ENCODE data around the gene CCDC18.
"Not testable (repeated sequence)": the region's sequence is repeated elsewhere in the genome, so short reads cannot be mapped to it uniquely, and the experiment has no call there.

CCDC18 gene

DNA sequence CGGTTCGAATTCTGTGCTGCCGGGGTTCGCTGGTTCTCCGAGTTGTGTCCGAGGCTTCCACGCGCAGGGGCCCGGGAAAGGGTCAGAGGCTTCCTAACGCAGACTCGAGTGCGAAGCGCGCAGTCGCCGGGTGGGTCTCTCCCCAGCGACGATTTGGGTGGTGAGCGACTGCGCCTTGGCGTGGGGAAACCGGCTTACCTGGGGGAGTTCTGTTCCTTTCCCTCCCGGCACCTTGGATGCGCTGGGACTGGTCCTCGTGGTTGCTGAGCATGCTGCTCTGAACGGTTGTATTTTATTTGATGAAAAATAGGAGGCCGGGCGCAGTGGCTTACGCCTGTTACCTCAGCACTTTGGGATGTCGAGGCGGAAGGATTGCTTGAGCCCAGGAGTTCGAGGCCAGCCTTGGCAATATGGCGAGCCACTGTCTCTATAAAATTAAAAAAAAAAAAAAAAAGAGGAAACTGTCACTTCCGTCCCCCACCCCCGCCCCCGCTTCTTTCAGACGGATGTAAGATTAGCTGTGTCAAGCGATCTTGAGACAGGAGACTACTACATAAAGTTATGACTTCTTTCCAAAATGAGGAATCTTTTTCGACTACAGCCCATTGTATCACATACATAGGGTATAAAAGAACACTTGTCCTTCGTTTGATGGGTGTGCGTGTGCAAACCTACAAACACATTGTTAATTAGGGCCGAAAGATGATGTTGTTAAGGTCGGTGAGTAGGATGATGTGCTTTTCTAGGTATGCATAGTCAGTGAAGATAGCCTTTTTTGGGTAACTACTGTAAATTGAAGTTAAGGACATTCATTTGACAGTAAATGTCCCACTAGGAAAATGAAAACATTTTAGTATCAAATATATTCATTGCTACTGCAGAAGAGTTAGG lies at the start of gene CCDC18:
TSS of gene CCDC18 (plus strand) at position 2 of the 891 bp plus-strand sequence. CDS start 2,638 bp downstream, outside the sequence.
- DNase-seq, result peak; percentile 25

GRCh38 chr1:93132638-93133037 lies 47.9 kb upstream of the CCDC18 start:
- DNase-seq, result no peak

- no peak for DNase-seq
Measured at GRCh38 chr1:93136445-93136844, 44.1 kb upstream of the CCDC18 start.

- DNase-seq, result no peak
Measured at GRCh38 chr1:93137604-93138292, 42.8 kb upstream of the CCDC18 start.

GRCh38 chr1:93140106-93140505 lies 40.4 kb upstream of the CCDC18 start:
- peak; percentile 38 for DNase-seq

DNA sequence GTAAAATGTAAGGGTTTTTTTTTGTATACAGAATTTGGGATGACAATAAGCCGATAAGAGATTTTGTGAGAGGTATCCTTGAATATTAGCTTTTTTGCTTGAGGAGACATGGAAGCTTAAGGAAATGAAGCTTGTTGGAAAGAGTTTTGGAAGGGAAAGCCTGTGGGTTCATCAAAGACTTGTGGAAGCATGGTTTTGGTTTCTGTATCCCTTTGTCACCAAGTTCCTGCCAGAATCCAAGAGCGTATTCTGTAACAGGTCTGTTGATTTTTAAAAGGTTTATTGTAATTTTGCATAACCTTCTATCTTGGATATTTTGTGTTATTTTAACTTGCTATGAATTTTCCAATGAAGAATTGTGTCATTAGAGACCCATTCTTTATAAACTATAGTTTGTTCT lies 38.4 kb upstream of the CCDC18 start:
- DNase-seq, result no peak

DNA sequence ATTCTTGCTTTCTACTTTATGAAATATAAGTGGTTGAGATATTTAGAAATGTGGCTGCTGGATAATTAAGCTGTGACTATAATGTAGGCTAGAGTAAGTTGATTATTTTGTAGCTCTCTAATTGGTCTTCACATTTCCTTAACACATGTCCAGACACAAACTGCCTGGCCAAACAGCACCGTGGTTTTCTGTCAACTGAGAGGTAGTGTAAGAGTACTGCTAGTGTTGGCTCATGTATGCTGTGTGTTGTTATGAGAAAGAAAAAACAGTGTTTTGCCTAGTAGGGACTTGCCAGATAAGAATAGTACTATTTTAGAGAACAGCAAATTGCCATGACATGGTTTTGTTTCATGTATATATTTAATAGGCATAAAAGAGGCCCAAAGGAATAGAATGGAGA lies 37.4 kb upstream of the CCDC18 start:
- no peak for DNase-seq

DNA sequence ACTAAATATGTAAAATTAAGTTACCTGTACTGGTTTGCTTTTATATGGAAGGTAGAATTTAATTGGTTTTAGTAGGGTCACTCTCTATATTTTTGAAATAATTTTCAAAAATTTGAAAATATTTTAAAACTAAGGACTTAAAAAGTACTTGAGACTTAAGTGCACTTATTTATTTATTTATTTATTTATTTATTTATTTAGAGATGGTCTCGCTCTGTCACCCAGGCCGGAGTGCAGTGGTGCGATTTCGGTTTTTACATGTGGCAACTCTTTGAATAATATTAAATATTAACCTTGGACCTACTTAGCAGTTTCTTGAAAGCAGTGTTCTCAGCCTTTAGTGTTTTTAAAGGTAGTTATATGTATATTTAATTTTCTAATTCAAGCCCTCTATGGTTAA lies 36.8 kb upstream of the CCDC18 start:
- no peak for DNase-seq

DNA sequence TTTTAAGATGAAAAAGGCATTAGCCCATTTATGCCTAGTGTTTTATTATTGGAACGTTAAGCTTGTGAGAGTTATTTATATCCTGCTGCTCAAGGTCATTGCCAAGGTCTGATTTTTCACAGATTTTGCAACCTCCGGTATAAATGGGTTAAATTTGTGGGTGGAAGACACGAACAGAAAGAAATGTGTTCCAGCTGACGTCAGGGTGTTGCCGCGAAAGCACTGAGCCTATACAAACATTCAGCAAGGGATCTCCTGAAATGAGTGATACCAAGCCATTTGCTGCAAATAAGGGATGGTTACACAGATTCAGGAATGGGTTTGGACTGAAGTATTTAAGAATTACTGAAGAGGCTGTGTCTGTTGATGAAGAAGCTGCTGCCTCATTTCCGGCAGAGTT lies 32.5 kb upstream of the CCDC18 start:
- DNase-seq, result no peak

GRCh38 chr1:93150729-93151128 lies 29.8 kb upstream of the CCDC18 start:
- no peak for DNase-seq

GRCh38 chr1:93151474-93151873 lies 29.1 kb upstream of the CCDC18 start:
- no peak for DNase-seq

- DNase-seq, result no peak
Measured at GRCh38 chr1:93152835-93153234, 27.7 kb upstream of the CCDC18 start.

- DNase-seq, result no peak
Measured at GRCh38 chr1:93154898-93155297, 25.6 kb upstream of the CCDC18 start.

GRCh38 chr1:93155335-93155734 lies 25.2 kb upstream of the CCDC18 start:
- DNase-seq, result no peak

DNA sequence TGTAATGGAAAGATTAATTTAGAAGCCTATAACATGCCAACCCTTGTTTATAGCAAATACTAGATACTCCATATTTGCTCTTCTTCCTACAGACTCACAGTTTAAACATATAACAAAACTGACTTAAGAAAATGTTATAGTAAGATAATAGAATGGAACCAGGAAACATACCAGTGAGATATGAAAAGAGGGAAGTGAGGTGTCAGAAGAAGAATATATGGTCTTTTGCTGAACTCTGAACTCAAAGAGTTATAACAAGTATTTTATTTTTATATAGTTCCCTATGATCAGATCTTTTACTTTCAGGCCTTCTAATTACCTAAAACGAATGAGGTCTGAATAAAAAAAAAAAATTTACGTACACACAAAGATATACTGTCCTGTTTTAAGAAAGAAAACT lies 21.2 kb upstream of the CCDC18 start:
- DNase-seq, result no peak

DNA sequence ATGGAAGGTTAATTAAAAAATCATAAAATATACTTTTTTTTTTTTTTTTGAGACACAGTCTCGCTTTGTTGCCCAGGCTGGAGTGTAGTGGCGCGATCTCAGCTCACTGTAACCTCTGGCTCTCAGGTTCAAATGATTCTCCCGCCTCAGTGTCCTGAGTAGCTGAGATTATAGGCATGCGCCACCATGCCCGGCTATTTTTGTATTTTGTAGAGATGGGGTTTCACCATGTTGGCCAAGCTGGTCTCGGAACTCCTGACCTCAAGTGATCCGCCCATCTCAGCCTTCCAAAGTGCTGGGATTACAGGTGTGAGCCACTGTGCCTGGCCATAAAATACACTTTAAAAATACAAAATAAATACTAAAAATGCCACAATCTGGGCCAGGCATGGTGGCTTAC lies 17.2 kb upstream of the CCDC18 start:
- not testable (repeated sequence) for DNase-seq

GRCh38 chr1:93164816-93165215 lies 15.7 kb upstream of the CCDC18 start:
- DNase-seq, result no peak

DNA sequence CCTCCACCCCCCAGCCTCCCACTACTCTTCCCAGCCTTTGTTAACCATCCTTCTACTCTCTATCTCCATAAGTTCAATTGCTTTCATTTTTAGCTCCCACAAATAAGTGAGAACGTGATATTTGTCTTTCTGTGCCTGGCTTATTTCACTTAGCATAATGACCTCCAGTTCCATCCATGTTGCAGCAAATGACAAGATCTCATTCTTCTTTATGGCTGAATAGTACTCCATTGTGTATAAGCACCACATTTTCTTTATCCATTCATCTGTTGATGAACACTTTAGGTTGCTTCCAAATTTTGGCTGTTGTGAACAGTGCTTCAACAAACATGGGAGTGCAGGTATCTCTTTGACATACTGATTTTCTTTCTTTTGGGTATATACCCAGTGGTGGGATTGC lies 14.6 kb upstream of the CCDC18 start:
- DNase-seq, result not testable (repeated sequence)

DNA sequence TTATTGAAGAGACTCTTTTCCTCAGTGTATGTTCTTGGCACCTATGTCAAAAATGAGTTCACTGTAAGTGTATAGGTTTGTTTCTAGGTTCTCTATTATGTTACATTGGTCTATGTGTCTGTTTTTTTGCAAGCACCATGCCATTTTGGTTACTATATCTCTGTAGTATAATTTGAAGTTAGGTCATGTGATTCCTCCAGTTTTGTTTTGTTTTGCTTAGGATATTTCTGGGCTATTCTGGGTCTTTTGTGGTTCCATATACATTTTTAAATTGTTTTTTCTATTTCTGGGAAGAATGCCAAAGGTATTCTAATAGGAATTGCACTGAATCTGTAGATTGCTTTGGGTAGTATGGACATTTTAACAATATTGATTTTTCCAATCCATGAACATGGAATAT lies 13.5 kb upstream of the CCDC18 start:
- no peak for DNase-seq

DNA sequence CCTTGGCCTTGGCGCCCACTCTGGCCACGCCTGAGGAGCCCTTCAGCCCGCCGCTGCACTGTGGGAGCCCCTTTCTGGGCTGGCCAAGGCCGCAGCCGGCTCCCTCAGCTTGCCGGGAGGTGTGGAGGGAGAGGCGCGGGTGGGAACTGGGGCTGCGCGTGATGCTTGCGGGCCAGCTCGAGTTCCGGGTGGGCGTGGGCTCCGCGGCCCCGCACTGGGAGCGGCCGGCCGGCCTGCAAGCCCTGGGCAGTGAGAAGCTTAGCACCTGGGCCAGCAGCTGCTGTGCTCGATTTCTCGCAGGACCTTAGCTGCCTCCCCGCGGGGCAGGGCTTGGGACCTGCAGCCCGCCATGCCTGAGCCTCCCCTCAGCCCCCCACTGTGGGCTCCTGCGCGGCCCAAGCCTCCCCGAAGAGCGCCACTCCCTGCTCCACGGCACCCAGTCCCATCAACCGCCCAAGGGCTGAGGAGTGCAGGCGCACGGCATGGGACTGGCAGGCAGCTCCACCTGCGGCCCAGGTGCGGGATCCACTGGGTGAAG lies 10.3 kb upstream of the CCDC18 start:
- DNase-seq, result not testable (repeated sequence)

DNA sequence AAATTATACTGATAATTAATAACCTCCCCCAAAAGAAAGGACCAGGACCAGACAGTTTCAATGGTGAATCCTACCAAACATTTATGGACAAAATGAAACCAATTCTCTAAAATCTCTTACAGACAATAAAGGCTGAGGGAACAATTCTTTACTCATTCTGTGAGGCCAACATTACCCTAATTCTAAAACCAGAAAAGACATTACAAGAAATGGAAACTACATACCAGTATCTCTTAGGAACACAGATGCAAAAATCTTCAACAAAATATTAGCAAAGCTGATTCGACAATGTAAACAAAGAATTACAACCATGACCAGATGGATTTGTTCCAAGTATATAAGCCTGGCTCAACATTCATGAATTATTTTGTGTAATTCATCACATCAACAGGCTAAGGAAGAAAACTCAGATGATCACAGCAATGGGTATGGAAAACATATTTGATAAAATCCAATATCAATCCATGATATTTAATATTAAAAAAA lies 8.9 kb upstream of the CCDC18 start:
- peak; percentile 20 for DNase-seq

- DNase-seq, result no peak
Measured at GRCh38 chr1:93172778-93173177, 7.7 kb upstream of the CCDC18 start.

DNA sequence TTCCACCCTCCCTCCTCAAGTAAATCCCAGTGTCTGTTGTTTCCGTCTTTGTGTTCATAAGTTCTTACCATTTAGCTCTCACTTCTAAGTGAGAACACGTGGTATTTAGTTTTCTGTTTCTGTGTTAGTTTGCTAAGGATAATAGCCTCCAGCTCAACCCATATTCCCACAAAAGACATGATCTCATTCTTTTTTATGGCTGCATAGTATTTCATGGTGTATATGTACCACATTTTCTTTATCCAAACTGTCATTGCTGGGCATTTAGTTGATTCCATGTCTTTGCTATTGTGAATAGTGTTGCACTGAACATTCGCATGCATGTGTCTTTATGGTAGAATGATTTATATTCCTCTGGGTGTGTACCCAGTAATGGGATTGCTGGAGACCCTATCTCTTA lies 5.9 kb upstream of the CCDC18 start:
- DNase-seq, result not testable (repeated sequence)

GRCh38 chr1:93177991-93178390 lies 2.5 kb upstream of the CCDC18 start:
- peak; percentile 41 for DNase-seq

Data from HCEC 1CT (cell line).